Tongue (tissue), 2 donors: ENCODE results near the gene RFXANK. TPM values are rescaled to one million over a fixed set of nuclear protein-coding genes. Genes with fewer than 3 reads are reported as not detected.
"Not testable (repeated sequence)": the region's sequence is repeated elsewhere in the genome, so short reads cannot be mapped to it uniquely, and the experiment has no call there.

Experiments used
- DNase-seq: peaks from one replicate; pipeline ENCODE4 v3.0.0-alpha.2; 2015
- total RNA-seq: library from RNA; depleted of rRNA; stranded (reverse); fragments of >200 nt; gene quantifications from one replicate; pipeline ENCODE4 v1.2.3, GENCODE V29; 2014

RFXANK gene, protein sequence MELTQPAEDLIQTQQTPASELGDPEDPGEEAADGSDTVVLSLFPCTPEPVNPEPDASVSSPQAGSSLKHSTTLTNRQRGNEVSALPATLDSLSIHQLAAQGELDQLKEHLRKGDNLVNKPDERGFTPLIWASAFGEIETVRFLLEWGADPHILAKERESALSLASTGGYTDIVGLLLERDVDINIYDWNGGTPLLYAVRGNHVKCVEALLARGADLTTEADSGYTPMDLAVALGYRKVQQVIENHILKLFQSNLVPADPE
- 24.0 TPM for total RNA-seq

GRCh38 chr19:19192078-19192882, at the start of gene RFXANK, which contains the start of gene BORCS8:
Gene RFXANK, plus strand, starts transcription at chr19:19192258. Its CDS starts 1,689 bp downstream, at chr19:19193947.
Gene BORCS8, minus strand, starts transcription at chr19:19192152. Its CDS starts 35 bp downstream, at chr19:19192117.
- peak; percentile 100 for DNase-seq

DNA sequence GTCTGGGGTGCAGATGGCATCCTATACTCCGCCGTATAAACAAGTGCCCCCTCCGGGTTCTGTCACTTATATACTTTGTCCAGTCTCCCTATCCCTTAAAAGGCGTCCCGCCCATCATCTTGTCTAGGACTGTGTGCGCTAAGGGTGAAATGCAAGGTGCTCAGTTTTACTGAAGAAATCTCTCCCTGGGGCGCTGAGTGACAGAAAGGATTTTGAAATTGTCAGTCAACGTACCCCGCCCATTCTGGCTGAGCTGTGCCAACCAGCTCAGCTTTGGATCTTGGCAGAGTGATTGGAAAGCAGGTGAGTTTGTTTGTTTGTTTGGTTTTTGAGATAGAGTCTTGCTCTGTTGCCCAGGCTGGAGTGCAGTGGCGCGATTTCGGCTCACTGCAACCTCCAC, 49.7 kb upstream of the RFXANK start:
- no peak for DNase-seq

- DNase-seq: no peak
Measured at GRCh38 chr19:19145281-19145680, 46.8 kb upstream of the RFXANK start.

DNA sequence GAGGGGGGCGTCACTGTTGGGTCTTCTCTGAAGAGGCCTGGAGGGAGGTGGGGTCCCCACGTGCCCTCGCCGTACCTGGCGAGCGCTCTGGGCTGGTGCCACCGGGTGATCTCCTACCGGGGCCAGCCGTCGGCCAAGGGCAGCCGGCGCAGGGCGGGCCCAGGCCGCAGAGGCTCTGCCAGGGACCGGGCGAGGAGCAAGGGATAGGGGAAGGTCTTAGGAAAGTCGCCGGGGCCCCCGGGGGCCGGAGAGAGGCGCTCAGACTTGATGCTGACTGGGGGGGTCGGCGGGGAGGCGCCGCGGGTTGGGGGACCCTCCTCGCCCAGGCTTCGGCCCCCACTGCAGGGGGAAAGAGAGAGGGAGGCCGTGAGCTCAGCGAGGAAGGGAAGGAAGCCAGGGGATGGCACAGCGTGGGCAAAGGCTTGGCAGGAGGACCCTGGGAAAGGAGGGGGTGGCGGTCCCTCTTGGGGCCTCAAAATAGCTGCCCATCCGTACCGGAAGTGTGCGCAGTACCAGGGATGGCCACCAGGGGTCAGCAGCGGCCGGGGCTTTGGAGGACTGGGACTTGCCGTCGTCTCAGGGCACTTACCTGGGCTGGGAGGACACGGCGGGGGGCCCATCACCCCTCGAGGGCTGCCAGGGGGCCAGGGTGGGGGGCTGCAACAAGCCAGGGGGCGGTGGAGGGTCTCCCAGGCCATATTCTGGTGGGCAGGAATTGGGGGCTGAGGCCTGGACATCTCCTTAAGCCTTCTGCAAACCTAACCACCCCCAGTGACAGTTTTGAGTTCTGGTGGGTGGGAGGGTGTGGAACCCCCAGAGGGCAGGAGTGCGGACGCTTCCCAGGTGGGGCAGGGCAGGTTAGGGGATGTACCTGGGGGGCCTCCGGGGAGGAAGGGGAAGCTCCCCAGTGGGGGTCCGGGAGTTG, 46.1 kb upstream of the RFXANK start:
- DNase-seq: peak; percentile 84

- no peak for DNase-seq
Measured at GRCh38 chr19:19146865-19147264, 45.2 kb upstream of the RFXANK start.

DNA sequence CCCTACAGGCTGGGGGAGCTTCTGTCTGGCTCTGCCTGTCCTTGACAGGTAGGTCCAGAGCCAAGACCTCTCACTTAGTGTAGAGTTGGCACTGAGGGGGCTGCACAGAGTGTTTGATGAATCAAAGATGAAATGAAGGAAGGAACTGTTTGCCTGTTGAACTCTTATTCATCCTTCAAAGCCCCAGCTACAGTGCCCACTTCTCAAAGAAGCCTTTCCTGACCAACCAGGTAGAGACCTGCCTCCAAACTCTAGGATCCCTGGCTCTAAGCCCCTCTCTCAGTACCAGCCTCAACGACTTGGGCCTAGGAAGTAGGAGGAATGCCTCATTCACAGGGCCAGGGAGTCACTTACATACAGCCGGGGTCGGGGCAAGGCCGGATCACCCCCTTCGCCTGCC, 44.7 kb upstream of the RFXANK start:
- DNase-seq: no peak

DNA sequence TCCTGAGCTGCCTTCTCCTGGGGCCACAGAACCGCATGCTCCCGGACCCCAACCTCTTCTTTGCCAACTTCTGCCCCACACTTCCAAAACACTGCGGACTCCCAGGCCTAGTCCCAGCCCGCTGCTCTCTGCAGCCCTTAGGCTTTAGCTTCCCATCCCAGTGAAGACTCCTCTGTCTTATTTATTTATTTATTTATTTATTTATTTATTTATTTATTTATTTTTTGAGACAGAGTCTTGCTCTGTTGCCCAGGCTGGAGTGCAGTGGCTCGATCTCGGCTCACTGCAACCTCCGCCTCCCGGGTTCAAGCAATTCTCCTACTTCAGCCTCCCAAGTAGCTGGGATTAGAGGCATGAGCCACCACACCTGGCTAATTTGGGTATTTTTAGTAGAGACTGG, 43.6 kb upstream of the RFXANK start:
- not testable (repeated sequence) for DNase-seq

DNA sequence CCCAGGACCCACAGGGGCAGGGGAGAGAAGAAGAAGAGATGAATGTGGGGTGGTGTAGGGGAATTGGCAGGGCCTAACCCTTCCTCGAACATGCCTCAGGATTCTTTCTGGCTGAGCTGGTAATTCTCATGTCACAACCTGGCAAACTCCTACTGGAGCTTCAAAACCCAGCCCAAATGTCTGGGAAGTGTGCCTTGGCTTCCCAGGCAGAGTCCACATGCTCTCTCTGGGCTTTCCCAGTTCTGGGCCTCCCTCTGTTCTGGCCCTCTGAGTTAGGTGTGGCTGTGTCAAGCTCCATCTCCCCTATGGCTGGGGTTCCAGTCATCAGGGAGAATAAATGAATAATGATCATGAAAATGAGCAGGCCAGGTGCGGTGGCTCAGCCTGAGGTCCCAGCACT, 42.6 kb upstream of the RFXANK start:
- DNase-seq: no peak

GRCh38 chr19:19151418-19151817, 40.6 kb upstream of the RFXANK start:
- no peak for DNase-seq

- DNase-seq: no peak
Measured at GRCh38 chr19:19152668-19153384, 39.2 kb upstream of the RFXANK start.

DNA sequence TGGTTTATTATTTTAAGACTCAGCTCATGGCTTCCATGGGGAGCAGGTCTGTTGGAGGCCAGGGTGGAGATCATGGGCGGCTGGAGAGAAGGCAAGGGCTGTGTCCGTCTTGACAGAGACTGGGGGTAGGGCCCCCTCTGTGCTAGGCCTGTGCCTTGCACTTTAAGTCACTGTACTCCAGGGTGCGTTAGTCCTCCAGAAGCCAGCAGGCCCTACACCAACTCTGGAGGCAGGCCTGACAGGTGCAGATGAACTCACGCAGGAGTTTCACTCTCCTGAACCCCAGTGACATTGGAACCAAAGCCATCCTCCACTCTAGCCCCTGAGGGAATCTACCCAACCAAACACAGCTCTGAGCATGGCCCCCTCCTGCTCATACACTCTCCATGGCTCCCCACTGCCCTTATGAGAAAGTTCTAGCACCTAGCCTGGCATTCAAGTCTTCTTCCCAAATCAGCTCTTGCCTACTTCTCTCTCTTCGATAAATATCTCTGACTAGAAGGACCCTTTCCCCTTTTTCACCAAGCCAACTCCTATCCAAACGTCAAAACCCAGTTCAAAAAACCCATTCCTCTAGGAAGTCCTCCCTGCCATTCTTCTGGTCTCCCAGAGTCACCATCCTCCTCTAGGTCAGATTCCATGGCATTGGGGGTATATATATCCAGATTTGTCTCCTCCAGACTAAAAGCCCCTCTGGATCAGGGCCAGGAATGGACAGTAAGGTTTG, 37.1 kb upstream of the RFXANK start:
- DNase-seq: no peak

DNA sequence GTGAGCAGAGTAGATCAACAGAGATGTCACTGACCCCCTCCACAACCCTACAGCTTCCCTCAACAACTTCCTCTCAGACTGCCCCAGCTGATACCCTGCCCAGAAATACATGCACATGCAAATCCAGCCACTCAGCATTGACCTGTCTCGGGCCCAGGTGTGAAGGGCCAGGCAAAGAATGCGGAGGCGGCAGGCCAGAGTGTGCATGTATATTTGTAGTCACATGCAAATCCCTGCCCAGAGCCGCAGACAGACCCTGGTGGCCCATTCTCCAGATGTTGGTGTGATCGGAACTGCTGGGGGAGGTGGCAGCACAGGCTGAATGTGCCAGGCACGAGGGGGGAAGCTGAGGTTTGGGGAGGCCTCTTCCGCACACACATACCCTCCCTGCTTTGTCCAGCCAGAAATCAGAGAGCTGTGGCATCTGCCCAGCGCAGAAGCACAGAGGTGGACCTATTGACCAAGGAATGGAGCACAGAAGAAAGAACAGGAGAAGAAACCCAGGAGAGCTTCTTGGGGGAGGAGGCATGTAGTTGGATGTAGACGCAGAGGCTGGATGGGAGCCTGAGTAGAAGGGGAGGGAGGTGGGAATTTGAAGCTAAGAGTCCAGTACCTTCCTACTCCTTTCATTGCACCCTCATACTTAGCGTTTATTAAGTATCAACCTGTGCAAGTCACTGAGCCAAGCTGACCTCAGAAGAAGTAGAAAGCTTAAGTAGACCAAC, 36.4 kb upstream of the RFXANK start:
- DNase-seq: no peak

DNA sequence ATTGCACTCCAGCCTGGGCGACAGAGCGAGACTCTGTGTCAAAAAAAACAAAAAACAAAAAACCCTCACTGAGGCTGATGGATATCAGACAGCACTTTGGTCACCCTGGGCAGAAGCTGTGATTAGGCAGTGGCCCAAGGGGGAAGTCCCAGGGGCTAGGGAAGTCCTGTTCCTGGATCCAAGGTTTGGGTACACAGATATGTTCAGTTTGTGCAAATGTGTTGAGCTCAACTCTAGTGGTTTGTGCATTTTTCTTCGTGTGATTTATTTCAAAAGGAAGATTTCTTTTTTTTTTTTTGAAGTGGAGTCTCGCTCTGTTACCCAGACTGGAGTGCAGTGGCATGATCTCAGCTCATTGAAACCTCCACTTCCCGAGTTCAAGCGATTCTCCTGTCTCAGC, 34.2 kb upstream of the RFXANK start:
- no peak for DNase-seq

GRCh38 chr19:19159534-19159933, 32.5 kb upstream of the RFXANK start:
- DNase-seq: no peak

- DNase-seq: no peak
Measured at GRCh38 chr19:19160461-19161035, 31.5 kb upstream of the RFXANK start.

DNA sequence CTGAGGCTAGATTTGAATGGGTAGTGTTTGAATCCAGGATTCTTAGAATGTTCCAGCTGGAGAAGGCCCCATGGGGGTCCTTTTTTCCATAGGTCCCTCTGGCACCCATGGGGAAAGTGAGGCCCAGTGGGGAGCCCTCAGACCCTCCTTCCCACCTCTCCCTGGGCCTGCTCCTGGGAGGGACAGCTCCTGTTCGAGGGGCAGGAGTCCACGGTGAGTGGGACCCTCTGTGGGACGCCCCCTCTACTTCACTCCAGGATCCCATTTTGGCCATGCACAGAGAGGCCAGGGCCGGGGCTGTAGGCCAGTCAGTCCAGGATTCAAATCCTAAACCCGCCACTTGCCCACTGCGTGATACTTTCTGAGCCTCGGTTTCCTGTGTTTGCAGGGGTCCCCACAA, 29.6 kb upstream of the RFXANK start:
- no peak for DNase-seq

- no peak for DNase-seq
Measured at GRCh38 chr19:19165396-19165795, 26.7 kb upstream of the RFXANK start.

DNA sequence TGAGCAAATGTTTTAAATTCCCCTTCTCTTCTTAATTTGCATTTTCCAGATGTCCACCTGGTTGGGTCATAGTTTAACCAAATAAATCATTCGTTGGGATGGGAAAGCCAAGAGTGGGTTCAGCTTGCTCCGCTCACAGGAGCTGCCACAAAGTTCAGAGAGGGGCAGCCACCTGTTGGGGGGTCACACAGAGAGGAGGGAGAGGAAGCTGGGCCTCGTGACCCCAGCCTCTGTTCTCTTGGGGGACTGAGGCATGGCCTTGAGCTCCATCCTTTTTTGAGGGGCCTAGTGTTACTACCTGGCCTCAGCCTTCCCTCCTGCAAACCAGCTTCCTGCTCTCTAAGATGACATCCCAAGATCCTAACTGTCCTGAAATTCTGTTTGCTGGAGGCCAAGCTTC, 24.4 kb upstream of the RFXANK start:
- no peak for DNase-seq

DNA sequence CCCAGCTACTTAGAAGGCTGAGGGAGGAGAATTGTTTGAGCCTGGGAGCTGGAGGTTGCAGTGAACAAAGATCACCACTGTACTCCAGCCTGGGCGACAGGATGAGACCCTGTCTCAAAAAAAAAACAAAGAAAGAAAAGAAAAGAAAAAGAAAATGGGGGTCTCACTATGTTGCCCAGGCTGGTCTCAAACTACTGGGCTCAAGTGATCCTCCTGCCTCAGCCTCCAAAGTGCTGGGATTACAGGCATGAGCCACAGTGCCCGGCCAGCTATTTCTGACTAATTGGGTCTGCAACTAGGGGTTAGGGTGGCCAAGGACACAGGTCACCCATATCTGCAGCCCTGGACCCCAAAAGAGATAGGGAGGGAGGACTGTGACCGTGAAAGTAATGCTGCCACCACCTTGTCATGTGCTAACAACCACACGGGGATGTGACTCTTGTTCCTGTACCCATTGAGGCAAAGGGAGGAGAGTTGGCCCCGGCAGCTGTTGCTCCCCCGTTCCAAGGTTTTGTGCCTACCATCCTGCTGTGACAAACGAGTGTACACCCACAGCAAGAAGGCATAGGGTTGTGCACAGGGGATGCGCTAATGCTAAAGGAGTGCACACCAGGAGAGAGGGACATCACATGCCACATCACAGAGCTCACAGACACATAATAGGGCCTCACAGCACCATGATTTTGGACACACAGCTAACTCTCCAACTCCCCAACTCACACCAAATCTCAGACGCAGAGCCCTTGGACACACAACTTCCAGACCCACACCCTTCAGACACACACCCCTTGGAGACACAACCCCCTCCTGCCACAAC, 22.6 kb upstream of the RFXANK start:
- DNase-seq: no peak
